ENCODE measurements around the gene HDAC3.
A peak's percentile ranks its signal among the peaks of the same experiment; 100 is the strongest.

Gene HDAC3

GRCh38 chr5:141638771-141639170 lies 2.1 kb upstream of the HDAC3 start:
- H3K4me1 ChIP-seq (ENCODE audit: control insufficient read depth, insufficient read depth, low read length) = peaks cover 21% of the 10 kb centered on the region
- H3K4me3 ChIP-seq (ENCODE audit: low read length) = no peak overlapping the region
- no peak overlapping the region for H3K9ac ChIP-seq (ENCODE audit: low read length)
- H3K36me3 ChIP-seq (ENCODE audit: control insufficient read depth, insufficient read depth, low read length) = no peaks in the 10 kb centered on the region
- H3K27me3 ChIP-seq (ENCODE audit: control insufficient read depth, insufficient read depth, low read length) = peaks cover 9% of the 10 kb centered on the region
- H3K9me3 ChIP-seq (ENCODE audit: control insufficient read depth, low read length) = no peaks in the 10 kb centered on the region

GRCh38 chr5:141637767-141638419 lies 1.2 kb upstream of the HDAC3 start:
- peaks cover 9% of the 10 kb centered on the region for H3K27me3 ChIP-seq (ENCODE audit: control insufficient read depth, insufficient read depth, low read length)
- peak overlapping the region; percentile 60 for H3K4me3 ChIP-seq (ENCODE audit: low read length)
- H3K9ac ChIP-seq (ENCODE audit: low read length) = peak overlapping the region; percentile 87
- no peaks in the 10 kb centered on the region for H3K36me3 ChIP-seq (ENCODE audit: control insufficient read depth, insufficient read depth, low read length)
- peaks cover 21% of the 10 kb centered on the region for H3K4me1 ChIP-seq (ENCODE audit: control insufficient read depth, insufficient read depth, low read length)
- no peaks in the 10 kb centered on the region for H3K9me3 ChIP-seq (ENCODE audit: control insufficient read depth, low read length)

- H3K9ac ChIP-seq (ENCODE audit: low read length) = peak overlapping the region; percentile 87
- H3K27me3 ChIP-seq (ENCODE audit: control insufficient read depth, insufficient read depth, low read length) = peaks cover 9% of the 10 kb centered on the region
- H3K36me3 ChIP-seq (ENCODE audit: control insufficient read depth, insufficient read depth, low read length) = no peaks in the 10 kb centered on the region
- no peaks in the 10 kb centered on the region for H3K9me3 ChIP-seq (ENCODE audit: control insufficient read depth, low read length)
- H3K4me3 ChIP-seq (ENCODE audit: low read length) = peak overlapping the region; percentile 79
- peaks cover 21% of the 10 kb centered on the region for H3K4me1 ChIP-seq (ENCODE audit: control insufficient read depth, insufficient read depth, low read length)
Observed at GRCh38 chr5:141637123-141637766, 596 bp upstream of the HDAC3 start.

DNA sequence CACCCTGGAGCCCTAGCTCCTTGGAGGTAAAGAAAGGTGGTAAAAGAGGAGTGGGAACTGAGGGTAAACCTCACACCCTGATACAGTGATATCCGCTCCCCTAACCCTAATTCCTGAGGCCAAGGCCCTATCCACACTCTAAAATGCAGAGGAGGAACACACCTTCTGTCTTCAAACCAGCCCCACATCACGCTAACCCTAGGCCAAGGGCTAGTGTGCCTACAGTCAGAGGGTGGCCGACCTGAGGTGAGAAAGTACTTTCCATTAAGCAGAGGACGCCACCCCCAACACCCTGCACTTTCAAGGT lies 590 bp downstream of the HDAC3 start:
- H3K4me1 ChIP-seq (ENCODE audit: control insufficient read depth, insufficient read depth, low read length) = peaks cover 21% of the 10 kb centered on the region
- H3K27me3 ChIP-seq (ENCODE audit: control insufficient read depth, insufficient read depth, low read length) = peaks cover 9% of the 10 kb centered on the region
- H3K4me3 ChIP-seq (ENCODE audit: low read length) = peak overlapping the region; percentile 79
- no peaks in the 10 kb centered on the region for H3K36me3 ChIP-seq (ENCODE audit: control insufficient read depth, insufficient read depth, low read length)
- no peaks in the 10 kb centered on the region for H3K9me3 ChIP-seq (ENCODE audit: control insufficient read depth, low read length)
- H3K9ac ChIP-seq (ENCODE audit: low read length) = peak overlapping the region; percentile 87

- peaks cover 21% of the 10 kb centered on the region for H3K4me1 ChIP-seq (ENCODE audit: control insufficient read depth, insufficient read depth, low read length)
- no peaks in the 10 kb centered on the region for H3K9me3 ChIP-seq (ENCODE audit: control insufficient read depth, low read length)
- peaks cover 9% of the 10 kb centered on the region for H3K27me3 ChIP-seq (ENCODE audit: control insufficient read depth, insufficient read depth, low read length)
- no peaks in the 10 kb centered on the region for H3K36me3 ChIP-seq (ENCODE audit: control insufficient read depth, insufficient read depth, low read length)
- H3K9ac ChIP-seq (ENCODE audit: low read length) = no peak overlapping the region
- peak overlapping the region; percentile 79 for H3K4me3 ChIP-seq (ENCODE audit: low read length)
Observed at GRCh38 chr5:141635646-141636045, 1.0 kb downstream of the HDAC3 start.

GRCh38 chr5:141634720-141635119 lies 1.9 kb downstream of the HDAC3 start:
- Histone ChIP-seq H3K9ac (ENCODE audit: low read length) (no peak overlapping the region), H3K36me3 (ENCODE audit: control insufficient read depth, insufficient read depth, low read length) (no peaks in the 10 kb centered on the region), H3K9me3 (ENCODE audit: control insufficient read depth, low read length) (no peaks in the 10 kb centered on the region), H3K27me3 (ENCODE audit: control insufficient read depth, insufficient read depth, low read length) (peaks cover 9% of the 10 kb centered on the region), H3K4me3 (ENCODE audit: low read length) (no peak overlapping the region), H3K4me1 (ENCODE audit: control insufficient read depth, insufficient read depth, low read length) (peaks cover 21% of the 10 kb centered on the region)

- peaks cover under 1% of the 10 kb centered on the region for H3K36me3 ChIP-seq (ENCODE audit: control insufficient read depth, insufficient read depth, low read length)
- no peaks in the 10 kb centered on the region for H3K9me3 ChIP-seq (ENCODE audit: control insufficient read depth, low read length)
- H3K9ac ChIP-seq (ENCODE audit: low read length) = no peak overlapping the region
- peaks cover 9% of the 10 kb centered on the region for H3K27me3 ChIP-seq (ENCODE audit: control insufficient read depth, insufficient read depth, low read length)
- H3K4me3 ChIP-seq (ENCODE audit: low read length) = no peak overlapping the region
- H3K4me1 ChIP-seq (ENCODE audit: control insufficient read depth, insufficient read depth, low read length) = peaks cover 21% of the 10 kb centered on the region
Observed at GRCh38 chr5:141633871-141634561, 2.6 kb downstream of the HDAC3 start.

DNA sequence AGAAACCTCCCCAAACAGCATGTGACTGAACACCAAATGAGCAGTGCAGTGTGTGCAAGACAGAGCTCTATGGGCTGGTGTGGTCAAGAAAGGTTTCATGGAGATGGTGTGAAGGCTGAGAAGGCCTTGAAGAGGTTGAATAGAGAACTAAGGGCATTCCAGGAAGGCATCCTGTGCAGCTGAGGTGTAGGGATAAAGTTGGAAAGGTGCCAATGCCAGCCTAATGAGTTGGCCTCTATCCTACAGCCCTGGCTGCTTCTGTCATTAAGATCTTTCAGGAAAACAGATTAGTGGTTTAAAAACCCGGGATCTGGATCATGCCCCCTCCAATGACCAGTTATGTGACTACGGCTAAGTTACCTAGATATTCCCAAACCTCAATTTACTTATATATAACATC lies 4.0 kb downstream of the HDAC3 start:
- H3K27me3 ChIP-seq (ENCODE audit: control insufficient read depth, insufficient read depth, low read length) = peaks cover 4% of the 10 kb centered on the region
- H3K36me3 ChIP-seq (ENCODE audit: control insufficient read depth, insufficient read depth, low read length) = peaks cover 10% of the 10 kb centered on the region
- no peak overlapping the region for H3K4me3 ChIP-seq (ENCODE audit: low read length)
- H3K9ac ChIP-seq (ENCODE audit: low read length) = no peak overlapping the region
- peaks cover 16% of the 10 kb centered on the region for H3K4me1 ChIP-seq (ENCODE audit: control insufficient read depth, insufficient read depth, low read length)
- H3K9me3 ChIP-seq (ENCODE audit: control insufficient read depth, low read length) = no peaks in the 10 kb centered on the region

GRCh38 chr5:141630570-141631140 lies 6.0 kb downstream of the HDAC3 start:
- peaks cover 10% of the 10 kb centered on the region for H3K36me3 ChIP-seq (ENCODE audit: control insufficient read depth, insufficient read depth, low read length)
- H3K27me3 ChIP-seq (ENCODE audit: control insufficient read depth, insufficient read depth, low read length) = no peaks in the 10 kb centered on the region
- no peak overlapping the region for H3K9ac ChIP-seq (ENCODE audit: low read length)
- no peak overlapping the region for H3K4me3 ChIP-seq (ENCODE audit: low read length)
- peaks cover 8% of the 10 kb centered on the region for H3K4me1 ChIP-seq (ENCODE audit: control insufficient read depth, insufficient read depth, low read length)
- no peaks in the 10 kb centered on the region for H3K9me3 ChIP-seq (ENCODE audit: control insufficient read depth, low read length)

DNA sequence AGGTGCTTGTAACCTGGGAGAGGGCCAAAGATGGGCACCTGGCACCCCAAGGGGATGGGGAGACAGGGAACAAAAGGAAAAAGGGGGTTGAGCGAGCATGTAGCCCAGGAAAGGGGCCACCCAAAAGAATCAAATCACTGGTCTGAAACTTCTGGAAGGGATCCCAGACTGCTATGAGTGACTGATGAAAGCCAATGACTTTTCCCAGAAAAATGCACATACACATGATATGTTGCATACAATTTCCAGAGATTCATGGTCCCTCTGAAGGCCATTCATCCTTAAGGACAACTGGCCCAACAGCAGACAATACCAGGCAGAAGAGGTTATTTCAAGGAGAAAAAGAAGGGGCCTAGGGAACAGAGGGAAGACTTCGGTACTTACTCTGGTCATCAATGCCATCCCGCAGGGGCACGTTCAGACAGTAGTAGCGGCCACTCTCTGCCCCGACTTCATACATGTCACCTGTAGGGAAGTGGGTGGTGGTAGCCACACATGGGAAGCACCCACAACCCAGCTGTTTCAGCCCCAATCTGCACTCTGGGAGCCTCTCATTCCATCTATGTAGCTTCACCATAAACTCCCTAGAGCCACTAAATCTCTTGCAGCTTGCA lies 8.4 kb downstream of the HDAC3 start:
- Histone ChIP-seq H3K4me1 (ENCODE audit: control insufficient read depth, insufficient read depth, low read length) (no peaks in the 10 kb centered on the region), H3K4me3 (ENCODE audit: low read length) (no peak overlapping the region), H3K27me3 (ENCODE audit: control insufficient read depth, insufficient read depth, low read length) (no peaks in the 10 kb centered on the region), H3K9me3 (ENCODE audit: control insufficient read depth, low read length) (no peaks in the 10 kb centered on the region), H3K36me3 (ENCODE audit: control insufficient read depth, insufficient read depth, low read length) (peaks cover 10% of the 10 kb centered on the region), H3K9ac (ENCODE audit: low read length) (no peak overlapping the region)

GRCh38 chr5:141623611-141624010 lies 13.0 kb downstream of the HDAC3 start:
- H3K4me1 ChIP-seq (ENCODE audit: control insufficient read depth, insufficient read depth, low read length) = no peaks in the 10 kb centered on the region
- H3K36me3 ChIP-seq (ENCODE audit: control insufficient read depth, insufficient read depth, low read length) = peaks cover 5% of the 10 kb centered on the region
- H3K27me3 ChIP-seq (ENCODE audit: control insufficient read depth, insufficient read depth, low read length) = no peaks in the 10 kb centered on the region
- H3K4me3 ChIP-seq (ENCODE audit: low read length) = no peak overlapping the region
- no peak overlapping the region for H3K9ac ChIP-seq (ENCODE audit: low read length)
- H3K9me3 ChIP-seq (ENCODE audit: control insufficient read depth, low read length) = no peaks in the 10 kb centered on the region

GRCh38 chr5:141623186-141623585 lies 13.5 kb downstream of the HDAC3 start:
- Histone ChIP-seq H3K4me3 (ENCODE audit: low read length) (no peak overlapping the region), H3K4me1 (ENCODE audit: control insufficient read depth, insufficient read depth, low read length) (no peaks in the 10 kb centered on the region), H3K27me3 (ENCODE audit: control insufficient read depth, insufficient read depth, low read length) (no peaks in the 10 kb centered on the region), H3K36me3 (ENCODE audit: control insufficient read depth, insufficient read depth, low read length) (peaks cover 1% of the 10 kb centered on the region), H3K9me3 (ENCODE audit: control insufficient read depth, low read length) (no peaks in the 10 kb centered on the region), H3K9ac (ENCODE audit: low read length) (no peak overlapping the region)
